Stimulated activated CD8-positive, alpha-beta memory T cell treated with anti-CD3 and anti-CD28 coated beads, Interleukin-4, amount 100 ng/mL, for 4 hours (primary cell): ENCODE data around the gene CCDC50.

Source experiments
- DNase-seq, 2 donors: peaks; one replicate each; pipeline ENCODE4 v3.0.0-alpha.2; 2020; ENCODE audit warnings: low read depth in 2 of 2, low spot score in 1 of 2

CCDC50 gene

DNA sequence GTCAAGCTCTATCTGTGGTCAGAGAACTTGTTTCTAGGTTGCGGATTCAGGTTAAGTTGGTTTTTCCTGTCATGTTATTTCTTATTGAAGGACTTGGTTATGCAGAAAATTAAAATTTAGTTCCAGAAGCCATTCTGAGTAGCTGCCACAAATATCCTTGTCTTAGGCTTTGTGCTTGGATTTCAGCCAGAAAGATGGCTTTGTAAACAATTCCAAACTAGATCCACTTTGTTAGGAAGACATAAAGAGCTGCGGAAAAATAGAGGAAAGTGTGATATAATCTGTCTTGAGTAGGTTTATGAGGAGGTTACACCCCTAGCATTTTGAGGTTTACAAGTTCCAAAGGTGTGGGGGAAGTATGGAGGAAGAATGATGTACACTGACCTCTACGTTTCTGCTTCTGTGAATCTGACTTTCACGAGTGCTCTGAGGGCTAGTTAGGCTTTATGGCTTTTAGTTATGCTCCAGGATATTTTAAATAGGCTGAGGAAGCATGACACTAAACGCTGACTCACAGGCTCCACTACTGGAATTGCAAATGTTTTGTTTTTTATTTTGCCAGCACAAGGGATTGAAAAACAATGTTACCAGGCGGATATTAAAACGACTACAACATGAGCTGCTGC, 47.4 kb downstream of the CCDC50 start:
- DNase-seq: no peak

DNA sequence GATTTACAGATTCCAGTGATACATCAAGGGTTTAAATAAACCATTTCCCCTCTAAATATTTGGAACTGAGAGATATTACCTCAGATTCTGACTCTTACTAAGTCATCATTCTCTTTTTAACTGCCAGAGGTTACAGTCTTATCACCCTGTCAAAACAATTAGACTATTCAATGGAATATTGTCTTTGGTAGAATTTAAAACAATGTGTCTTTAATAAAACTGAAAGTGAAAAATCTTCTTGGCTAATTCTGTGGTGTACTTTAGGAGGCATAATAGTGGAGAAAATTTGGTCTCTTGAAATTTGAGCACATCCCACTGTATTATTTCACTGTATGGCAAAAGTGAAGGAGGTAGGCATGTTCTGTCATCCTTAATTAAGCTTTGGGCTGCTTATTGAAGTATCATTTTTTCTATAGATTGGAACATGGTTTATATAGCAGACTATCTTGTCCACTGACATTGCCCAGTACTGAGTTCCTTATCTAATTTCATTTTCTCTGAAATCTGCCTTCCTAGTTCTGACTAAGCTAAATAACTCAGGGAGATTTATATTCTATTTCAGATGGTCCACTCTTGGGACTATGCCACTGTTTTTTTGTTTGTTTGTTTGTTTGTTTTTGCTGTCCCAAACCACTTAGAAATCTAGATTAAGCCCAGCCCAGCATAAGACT, 49.1 kb downstream of the CCDC50 start:
- DNase-seq: no peak

DNA sequence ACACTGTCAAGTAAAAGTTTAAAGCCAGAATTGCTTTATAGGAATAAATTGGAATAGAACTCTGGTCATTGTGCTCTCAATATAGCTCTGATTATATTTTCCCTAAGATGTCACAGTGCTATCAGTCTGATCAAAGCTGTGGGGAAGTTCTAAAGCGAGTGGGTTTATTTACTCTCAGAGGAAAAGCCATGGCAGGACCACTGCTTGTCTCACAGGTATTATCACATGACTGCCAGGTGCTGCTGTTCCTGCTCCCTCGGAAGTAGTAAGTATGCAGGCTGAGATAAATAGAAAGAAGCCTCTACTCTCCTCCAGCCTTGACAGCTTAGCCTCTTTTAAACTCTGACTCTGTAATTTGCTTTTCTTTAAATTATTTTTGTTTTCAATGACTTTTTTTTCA, 50.3 kb downstream of the CCDC50 start:
- no peak for DNase-seq

DNA sequence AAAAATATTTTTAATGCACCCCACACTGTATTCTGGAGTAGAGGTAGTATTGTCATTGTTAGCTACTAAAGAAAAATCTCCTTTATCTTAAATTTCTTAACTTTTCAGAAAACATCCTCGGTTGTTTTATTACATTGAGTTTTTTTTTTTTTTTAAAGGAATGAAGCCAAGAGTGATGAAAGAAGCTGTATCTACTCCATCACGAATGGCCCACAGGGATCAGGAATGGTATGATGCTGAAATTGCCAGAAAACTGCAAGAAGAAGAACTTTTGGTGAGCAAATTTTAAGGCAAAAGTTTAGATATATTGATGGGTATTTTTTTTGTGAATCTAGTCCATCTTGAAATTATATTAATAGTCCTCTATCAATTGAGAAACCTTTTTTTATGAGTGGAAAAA, 50.8 kb downstream of the CCDC50 start:
- DNase-seq: no peak

GRCh38 chr3:191381303-191381702, 52.1 kb downstream of the CCDC50 start:
- no peak for DNase-seq

DNA sequence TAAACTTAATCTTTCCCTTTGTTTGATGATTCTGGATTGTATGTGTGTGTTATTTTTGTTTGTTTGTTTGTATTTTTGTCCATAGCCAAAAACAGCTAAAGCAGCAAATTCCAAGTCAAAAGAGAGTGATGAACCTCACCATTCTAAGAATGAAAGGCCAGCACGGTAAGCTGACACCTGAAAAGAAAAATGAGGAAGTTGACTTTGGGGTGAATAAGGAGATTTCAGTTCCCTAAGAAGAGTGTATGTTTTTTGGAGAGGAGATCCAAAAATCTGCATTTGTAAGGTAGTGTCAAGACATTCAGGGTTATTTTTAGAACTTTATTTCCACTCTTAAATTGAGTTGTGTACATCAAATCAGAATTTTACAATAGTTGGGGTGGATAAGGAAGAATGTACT, 53.5 kb downstream of the CCDC50 start:
- DNase-seq: no peak

GRCh38 chr3:191383124-191383523, 53.9 kb downstream of the CCDC50 start:
- no peak for DNase-seq

DNA sequence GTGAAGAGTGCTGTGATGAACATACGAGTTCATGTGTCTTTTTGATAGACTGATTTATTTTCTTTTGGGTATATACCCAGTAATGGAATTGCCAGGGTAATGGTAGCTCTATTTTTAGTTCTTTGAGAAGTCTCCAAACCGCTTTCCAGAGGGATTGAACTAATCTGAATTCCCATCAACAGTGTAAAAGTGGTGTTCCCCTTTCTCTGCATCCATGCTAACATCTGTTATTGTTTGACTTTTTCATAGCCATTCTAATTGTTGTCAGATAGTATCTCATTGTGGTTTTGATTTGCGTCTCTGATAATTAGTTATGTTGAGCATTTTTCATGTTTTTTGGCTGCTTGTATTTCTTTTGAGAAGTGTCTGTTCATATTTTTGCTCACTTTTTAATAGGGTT, 55.9 kb downstream of the CCDC50 start:
- no peak for DNase-seq

DNA sequence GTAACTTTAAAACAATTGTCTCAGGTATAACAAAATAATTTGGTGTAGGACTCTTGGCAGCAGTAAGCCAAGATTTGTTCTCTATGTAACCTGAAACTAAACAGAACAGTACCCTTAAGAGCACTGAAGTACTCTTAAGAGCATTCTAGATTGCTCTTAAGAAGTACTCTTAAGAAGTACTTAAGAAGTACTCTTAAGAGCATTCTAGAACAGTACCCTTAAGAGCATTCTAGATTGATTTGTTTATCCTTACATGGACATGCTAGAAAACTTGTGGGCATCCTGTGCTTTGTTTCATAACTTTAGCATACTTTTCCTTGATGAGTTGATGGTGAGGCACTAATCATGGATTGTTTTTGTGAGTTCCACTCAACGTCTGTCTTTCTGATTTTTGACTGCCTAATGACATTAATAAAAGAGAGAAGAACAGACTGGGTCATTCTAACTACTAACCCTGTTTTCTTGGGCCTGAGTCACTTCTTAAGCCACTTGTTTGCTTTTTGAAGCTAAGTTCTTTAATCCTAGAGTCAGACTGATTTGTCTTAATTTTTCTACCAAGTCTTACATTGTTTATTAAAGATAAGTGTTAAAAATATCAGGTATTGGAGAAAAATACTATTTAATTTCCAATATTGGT, 58.4 kb downstream of the CCDC50 start:
- DNase-seq: no peak

DNA sequence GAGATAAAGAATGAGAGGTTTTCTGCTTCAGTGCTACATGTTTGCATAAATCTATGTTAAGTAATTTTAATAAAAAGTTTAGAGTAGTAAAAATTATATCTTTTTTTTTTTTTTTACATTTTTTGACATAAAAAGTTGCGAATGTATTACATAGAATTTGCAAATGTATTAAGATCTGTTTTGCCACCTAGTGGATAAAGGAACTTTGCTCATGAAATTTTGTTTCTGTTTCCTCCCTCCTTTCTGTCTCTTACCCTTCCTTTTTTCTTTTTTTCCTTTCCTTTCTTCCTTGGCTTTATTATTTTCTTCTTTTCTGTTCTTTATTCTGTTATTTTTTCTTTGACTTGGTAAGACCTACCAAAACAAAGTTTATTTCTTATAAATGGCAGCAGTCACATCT, 59.6 kb downstream of the CCDC50 start:
- no peak for DNase-seq

DNA sequence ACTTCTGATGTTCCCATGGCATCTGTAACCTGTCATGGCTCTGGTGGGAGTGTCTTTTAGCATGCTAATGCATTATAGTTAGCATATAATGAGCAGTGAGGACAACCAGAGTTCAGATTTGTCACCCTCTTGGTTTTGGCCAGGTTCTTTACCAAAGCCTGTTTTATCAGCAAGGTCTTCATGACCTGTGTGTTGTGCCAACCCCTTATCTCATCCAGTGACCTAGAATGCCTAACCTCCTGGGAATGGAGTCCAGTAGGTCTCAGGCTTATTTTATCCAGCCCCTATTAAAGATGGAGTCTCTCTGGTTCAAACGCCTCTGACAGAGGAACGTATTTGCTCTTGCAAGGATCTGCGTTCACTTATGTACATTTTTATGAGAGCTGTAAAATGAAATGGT, 61.4 kb downstream of the CCDC50 start:
- no peak for DNase-seq

DNA sequence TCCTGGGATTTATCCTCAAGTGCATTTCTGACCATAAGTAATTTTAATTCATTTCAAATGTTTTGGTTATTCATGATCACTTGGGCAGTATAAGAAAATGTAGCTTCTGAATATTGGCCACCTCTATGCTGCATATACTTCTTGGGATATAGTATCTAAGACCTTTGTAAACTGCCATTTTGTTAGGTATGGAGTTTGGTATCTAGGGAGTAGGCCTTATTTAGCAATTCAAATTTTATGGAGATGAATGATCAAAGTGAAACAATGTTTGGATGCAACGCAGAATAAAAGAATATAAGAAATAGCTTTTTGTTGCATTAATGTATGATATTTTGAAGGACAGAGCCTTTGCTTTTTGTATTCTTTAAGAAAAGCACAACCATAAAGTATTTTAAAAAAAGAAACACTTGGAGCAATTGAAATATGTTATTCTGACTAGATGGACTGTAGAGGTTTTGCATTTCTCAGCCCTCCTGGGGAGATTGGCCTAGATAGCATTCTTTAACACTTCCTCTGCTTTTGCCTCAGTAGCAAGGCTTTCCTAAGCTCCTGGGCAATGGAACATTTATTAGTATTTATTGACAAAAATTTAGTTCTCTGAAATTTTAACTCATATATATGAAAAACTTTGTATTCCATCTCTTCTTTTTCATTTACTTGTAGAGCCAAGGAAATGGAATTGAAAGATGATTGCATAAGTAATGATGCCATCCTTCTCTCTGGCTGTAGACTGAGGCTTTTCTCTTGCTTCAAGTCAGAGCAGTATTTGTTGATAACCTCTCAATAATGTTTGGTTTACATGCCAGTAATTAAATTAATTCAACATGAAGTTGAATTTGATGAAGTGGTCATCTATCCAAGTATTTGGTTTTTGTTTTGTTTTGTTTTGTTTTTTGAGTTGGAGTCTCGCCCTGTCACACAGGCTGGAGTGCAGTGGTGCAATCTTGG, 62.9 kb downstream of the CCDC50 start:
- DNase-seq: no peak

GRCh38 chr3:191393146-191393545, 64.0 kb downstream of the CCDC50 start:
- no peak for DNase-seq

DNA sequence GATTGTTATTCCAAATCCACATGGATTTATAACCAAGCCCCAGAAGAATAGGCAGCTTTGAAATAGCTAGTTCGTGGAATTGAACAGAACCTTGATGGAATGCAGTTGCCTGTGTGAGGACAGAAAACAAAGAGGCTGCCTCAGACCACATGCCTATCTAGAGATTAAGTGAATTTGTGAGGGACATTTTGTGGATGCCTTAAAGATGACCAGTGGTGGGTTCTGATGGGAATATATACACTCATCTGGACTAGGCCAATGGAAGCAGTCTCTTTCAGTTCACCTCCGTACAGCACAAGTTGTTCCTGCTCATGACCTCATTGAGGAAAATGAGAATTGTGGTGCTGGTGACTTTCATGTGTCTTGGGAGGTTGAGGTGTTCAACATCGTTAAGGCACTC, 68.6 kb downstream of the CCDC50 start:
- no peak for DNase-seq

DNA sequence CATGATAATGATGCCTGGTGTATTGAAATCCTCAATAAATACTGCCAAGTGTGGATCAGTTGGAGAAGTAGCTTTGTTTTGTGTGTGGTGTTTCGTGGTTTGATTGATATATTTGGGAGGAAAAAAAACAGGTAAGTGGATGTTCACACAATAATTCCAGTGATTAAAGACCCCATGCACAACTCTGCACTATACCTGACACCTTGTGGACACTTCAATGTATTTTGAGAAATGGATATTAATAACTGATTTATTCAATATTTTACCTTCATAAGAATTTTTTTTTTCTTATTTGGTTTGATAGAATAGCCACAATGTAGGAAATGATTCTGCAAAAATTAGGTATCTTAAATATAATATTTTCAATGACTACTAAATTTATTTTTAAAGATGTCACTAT, 69.4 kb downstream of the CCDC50 start:
- no peak for DNase-seq

GRCh38 chr3:191399918-191400317, 70.7 kb downstream of the CCDC50 start:
- DNase-seq: no peak

DNA sequence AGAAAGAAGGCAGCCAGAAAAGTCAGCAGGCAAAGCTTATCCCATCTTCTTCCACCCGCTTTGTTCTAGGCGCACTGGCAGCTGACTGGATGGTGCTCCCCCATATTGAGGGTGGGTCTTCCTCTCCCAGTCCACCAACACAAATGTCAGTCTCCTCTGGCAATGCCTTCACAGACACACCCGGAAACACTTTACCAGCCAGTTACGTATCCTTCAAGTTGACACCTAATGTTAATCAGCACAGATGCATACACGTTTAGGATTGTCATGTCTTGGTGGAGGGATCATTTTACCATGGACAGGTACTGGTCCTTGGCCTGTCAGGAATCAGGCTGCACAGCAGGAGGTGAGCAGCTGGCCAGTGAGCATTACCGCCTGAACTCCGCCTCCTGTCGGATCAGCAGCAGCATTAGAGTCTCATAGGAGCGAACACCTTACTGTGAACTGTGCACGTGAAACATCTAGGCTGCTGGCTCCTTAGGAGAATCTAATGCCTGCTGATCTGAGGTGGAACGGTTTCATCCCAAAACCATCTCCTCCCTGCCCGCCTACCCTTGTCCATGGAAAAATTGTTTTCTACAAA, 72.7 kb downstream of the CCDC50 start:
- no peak for DNase-seq

DNA sequence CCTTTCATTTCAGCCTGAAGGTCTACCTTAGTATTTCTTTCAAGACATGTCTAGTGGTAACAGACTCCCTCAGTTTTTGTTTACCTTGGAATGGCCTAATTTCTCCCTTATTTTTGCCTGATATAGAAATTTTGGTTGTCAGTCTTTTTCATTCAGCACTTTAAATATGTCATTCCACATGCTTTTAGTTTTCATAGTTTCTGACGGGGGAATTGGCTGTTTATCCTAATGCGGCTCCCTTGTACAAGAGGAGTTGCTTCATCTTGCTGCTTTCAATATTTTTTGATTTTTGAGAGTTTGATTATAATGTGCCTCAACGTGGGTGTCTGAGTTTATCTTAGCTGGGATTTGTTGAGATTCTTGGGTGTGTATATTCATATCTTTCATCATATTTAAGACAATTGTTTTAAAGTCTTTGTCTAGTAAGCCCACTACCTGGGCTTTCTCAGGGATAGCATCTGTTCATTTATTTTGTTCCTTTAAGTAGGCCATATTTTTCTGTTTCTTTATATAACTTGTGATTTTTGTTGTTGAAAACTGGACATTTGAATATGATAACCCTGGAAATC, 80.7 kb downstream of the CCDC50 start:
- no peak for DNase-seq

GRCh38 chr3:191412759-191413158, 83.6 kb downstream of the CCDC50 start:
- no peak for DNase-seq

DNA sequence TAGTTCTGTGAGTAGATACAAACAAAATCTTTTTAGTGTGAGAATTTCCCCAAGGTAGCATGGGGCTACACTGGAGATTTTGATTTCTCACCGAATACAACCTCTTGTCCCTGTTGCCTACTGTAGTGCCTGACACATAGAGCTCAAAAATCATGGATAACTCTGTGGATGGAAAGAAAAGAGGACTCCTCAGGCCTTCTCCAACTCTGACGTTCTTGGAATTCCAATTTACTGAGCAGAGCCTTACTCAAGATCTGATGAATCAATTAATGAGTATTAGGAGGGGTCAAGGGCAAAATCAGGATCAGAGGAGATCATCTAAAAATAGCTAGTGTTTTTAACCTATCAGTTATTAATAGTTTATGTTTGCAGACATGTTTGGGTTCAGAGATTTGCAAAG, 85.1 kb downstream of the CCDC50 start:
- no peak for DNase-seq

DNA sequence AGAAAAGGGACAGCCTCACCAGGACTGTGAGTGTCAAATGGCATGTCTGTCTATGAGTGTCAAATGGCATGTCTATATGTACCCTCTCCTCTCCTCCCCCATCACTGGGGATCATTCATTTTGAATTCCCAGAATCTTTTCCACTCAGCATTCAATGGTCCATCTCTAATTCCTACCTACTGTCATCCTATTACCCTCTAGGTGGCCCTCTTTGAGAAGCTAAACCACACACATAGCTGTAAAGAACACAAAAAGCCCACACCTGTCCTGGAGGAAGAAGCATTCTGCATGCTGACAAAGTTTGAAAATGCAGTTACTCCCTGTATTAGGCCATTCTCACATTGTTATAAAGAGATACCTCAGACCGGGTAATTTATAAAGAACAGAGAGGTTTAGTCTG, 85.5 kb downstream of the CCDC50 start:
- no peak for DNase-seq
